ENCODE measurements around the gene SDHAF3. TPM values are rescaled to one million over a fixed set of nuclear protein-coding genes. Genes with fewer than 3 reads are reported as not detected.
"Not testable (repeated sequence)": the region's sequence is repeated elsewhere in the genome, so short reads cannot be mapped to it uniquely, and the experiment has no call there.

Gene SDHAF3
- total RNA-seq = 10 to 100 TPM in 2 of 4 donors, 1 to 10 TPM in 2; 3.4 to 10.5 (median 7.5) TPM

- ATAC-seq (ENCODE audit: low FRiP score) (peak; percentile 97), DNase-seq (ENCODE audit: low spot score) (peak; percentile 76)
- TF ChIP-seq, protein P1, sequence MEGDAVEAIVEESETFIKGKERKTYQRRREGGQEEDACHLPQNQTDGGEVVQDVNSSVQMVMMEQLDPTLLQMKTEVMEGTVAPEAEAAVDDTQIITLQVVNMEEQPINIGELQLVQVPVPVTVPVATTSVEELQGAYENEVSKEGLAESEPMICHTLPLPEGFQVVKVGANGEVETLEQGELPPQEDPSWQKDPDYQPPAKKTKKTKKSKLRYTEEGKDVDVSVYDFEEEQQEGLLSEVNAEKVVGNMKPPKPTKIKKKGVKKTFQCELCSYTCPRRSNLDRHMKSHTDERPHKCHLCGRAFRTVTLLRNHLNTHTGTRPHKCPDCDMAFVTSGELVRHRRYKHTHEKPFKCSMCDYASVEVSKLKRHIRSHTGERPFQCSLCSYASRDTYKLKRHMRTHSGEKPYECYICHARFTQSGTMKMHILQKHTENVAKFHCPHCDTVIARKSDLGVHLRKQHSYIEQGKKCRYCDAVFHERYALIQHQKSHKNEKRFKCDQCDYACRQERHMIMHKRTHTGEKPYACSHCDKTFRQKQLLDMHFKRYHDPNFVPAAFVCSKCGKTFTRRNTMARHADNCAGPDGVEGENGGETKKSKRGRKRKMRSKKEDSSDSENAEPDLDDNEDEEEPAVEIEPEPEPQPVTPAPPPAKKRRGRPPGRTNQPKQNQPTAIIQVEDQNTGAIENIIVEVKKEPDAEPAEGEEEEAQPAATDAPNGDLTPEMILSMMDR (IDR thresholded peaks at IDR 0.05) = no peak
Measured at GRCh38 chr7:97117372-97118188, at the start of gene SDHAF3. SDHAF3 (plus strand) TSS chr7:97117698; CDS start chr7:97117724, 26 bp downstream.

DNA sequence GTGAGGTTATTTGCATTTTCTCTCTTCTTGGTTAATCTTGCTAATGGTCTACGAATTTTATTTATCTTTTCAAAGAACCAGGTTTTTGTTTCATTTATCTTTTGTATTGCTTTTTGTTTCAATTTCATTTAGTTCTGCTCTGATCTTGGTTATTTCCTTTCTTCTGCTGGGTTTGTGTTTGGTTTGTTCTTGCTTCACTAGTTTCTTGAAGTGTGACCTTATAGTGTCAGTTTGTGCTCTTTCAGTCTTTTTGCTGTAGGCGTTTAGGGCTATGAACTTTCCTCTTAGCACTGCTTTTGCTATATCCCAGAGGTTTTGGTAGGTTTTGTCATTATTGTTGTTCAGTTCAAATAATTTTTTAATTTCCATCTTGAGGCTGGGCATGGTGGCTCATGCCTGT is 45.5 kb upstream of the SDHAF3 start:
- ATAC-seq (ENCODE audit: low FRiP score); DNase-seq (ENCODE audit: low spot score): not testable (repeated sequence)

DNA sequence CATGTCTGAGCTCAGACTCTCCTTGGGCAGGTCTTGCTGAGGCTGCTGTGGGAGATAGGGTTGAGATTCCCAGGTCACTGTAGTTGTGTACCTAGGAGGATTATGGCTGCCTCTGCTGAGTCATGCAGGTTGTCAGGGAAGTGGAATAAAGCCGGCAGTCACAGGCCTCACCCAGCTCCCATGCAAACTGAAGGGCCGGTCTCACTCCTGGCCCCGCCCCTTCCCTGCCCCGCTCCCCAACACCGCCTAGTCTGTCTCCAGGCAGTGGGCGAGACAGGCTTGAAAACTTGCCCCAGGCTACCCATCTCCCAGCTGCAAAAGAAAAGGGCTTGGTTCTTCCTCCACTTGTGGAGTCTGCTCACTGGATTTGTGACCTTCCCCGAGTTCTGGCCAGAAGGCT is 41.6 kb upstream of the SDHAF3 start:
- TF ChIP-seq, protein P1 (IDR thresholded peaks at IDR 0.05) = no peak
- no peak for DNase-seq (ENCODE audit: low spot score)
- no peak for ATAC-seq (ENCODE audit: low FRiP score)

DNA sequence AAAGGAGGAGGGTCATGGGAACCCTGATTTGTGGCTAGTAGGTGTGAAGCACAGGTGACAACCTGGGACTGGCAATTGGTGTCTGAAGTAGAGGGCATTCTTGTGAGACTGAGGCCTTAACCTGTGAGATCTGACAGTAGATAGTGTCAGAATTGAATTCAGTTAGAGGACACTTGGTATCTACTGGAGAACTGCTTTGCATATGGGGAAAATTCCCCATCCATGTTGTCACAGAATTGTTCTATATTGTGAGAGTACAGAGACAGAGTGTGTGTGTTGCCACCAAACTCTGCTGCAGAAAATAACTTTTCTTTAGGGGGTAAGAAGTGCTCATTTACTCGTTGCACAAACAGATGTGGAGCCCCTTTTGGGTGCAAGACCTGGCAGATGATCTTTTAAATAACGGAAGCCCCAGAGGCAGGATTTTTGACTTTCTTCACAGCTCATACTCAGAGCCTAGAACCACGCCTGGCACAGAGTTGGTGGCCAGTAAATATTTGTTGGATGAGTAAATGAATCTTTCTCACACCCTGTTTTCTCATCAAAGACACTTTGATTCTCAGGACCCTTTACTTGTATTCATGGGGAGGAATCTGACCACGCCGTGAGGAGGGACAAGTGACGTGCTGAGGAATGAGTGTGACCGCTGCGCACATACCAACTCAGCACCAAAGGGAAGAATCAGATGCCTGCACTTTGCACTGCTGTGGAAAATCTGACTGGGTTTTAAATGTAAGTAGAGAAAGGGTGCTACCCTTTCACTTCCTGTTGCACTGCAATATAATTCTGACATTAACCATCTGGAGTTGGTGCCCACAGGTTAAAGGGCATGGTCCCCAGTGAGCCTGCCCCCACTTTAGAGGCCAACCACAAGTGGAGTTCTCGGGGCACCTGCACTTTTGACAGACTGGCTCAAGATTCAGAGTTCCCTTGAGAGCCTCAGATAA is 39.2 kb upstream of the SDHAF3 start:
- ATAC-seq (ENCODE audit: low FRiP score) = no peak
- TF ChIP-seq, protein P1 (IDR thresholded peaks at IDR 0.05) = no peak

GRCh38 chr7:97079300-97079699 is 38.2 kb upstream of the SDHAF3 start:
- ATAC-seq (ENCODE audit: low FRiP score) (no peak), DNase-seq (ENCODE audit: low spot score) (no peak)
- TF ChIP-seq, protein P1 (IDR thresholded peaks at IDR 0.05) = no peak

More for the DNA sequence above, 39.2 kb upstream of the SDHAF3 start:
- DNase-seq (ENCODE audit: low spot score) = no peak

DNA sequence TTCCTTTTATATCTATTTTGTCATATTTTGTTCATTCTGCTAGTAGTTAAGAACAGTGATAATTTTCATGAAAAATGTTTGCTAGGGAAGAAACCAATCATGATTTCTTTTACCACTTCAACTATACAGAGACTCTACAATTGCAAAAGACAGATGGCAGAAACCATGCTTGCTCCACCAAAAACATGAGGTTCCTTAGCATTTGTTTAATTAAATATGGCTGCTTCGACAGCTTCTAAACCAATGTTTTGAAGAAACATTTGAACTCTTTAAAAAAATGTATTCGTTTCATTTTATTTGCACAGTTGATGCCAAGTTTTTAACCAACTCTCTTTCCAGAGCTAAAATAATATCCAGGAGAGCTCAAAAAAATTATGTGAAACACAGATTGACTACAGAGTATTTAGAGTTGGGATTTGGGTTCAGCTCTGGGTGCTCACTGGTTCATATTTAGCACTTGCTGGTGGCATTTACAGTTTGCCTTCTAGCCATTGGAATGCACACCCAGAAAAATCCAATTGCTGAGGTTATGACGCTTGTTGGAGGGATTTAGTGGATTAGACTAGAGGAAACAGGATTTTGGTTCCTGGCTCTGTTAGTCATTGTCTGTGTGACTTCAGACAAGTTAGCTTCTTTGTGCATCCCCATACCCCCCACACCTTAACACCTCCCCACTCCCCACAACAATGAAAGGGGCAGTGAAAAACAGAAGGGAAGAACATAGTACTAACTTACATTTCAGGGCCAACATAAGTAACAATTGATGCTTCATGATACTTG is 35.8 kb upstream of the SDHAF3 start:
- ATAC-seq (ENCODE audit: low FRiP score) = no peak
- DNase-seq (ENCODE audit: low spot score) = no peak
- TF ChIP-seq, protein P1 (IDR thresholded peaks at IDR 0.05) = no peak

Data from omental fat pad (tissue), 4 donors.